ENCODE results near the gene MACO1. TPM values are rescaled to one million over a fixed set of nuclear protein-coding genes. Genes with fewer than 3 reads are reported as not detected.

Gene MACO1
- total and polyA plus RNA-seq, 9 of the 15 experiments (the other 6 are each of a cell fraction or from before 2014, with no cell fraction given) = 4.6 to 28.4 (median 21.7) TPM

DNA sequence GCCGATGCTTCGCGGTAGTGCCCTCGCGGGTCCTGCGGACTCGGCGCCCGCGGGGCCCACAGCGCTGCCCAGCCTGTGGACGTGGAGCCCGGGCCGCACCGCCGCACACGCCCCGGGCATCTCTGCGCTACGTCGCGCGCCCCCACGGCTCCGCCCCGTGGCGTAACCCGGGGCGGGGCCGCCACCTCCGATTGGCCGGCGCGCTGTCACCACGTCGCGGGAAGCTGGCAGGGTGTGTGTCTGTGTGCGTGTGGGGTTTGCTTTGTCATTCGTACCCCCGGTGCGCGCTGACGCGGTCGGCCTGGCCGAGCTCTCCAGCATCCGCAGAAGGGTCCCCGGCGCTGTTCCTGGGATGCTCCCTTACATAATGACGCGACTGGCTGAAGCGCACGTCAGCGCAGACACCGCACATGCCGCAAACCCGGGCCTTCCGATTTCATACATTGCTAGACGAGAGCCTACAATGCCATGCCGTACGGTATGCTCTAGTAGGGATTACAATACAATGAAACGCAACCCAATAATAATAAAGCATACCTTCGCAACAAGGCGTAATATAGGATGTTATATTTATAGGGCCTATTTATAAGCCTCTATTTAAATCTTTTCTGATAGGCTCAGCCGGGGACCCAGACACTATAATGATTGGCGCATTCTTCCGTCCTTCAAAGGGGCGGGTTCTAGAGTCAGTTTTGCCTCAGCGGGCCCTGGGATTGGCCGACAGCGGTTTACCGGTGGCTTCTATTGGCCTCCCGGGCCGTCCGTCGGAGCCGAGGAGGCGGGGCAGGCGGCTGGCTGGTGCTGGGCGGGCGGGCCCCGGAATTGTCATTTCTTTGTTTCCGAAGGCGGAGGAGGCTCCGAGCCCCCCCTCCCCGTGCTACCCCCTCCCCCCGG is at the start of gene MACO1 (continued):
- TF ChIP-seq, protein P1, sequence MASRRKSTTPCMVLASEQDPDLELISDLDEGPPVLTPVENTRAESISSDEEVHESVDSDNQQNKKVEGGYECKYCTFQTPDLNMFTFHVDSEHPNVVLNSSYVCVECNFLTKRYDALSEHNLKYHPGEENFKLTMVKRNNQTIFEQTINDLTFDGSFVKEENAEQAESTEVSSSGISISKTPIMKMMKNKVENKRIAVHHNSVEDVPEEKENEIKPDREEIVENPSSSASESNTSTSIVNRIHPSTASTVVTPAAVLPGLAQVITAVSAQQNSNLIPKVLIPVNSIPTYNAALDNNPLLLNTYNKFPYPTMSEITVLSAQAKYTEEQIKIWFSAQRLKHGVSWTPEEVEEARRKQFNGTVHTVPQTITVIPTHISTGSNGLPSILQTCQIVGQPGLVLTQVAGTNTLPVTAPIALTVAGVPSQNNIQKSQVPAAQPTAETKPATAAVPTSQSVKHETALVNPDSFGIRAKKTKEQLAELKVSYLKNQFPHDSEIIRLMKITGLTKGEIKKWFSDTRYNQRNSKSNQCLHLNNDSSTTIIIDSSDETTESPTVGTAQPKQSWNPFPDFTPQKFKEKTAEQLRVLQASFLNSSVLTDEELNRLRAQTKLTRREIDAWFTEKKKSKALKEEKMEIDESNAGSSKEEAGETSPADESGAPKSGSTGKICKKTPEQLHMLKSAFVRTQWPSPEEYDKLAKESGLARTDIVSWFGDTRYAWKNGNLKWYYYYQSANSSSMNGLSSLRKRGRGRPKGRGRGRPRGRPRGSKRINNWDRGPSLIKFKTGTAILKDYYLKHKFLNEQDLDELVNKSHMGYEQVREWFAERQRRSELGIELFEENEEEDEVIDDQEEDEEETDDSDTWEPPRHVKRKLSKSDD (conservative IDR thresholded peaks at IDR 0.05; ENCODE audit: low read length) = no peak
- TF ChIP-seq KLF16 (IDR thresholded peaks at IDR 0.05) (no peak), MED1 (CRISPR knock-in tag; IDR thresholded peaks at IDR 0.05; ENCODE audit: borderline replicate concordance) (0 out of 2 replicates have a peak, but pooled peaks have one; percentile 72), ZNF699 (CRISPR knock-in tag; IDR thresholded peaks at IDR 0.05; ENCODE audit: insufficient replicate concordance) (no peak), GTF3C2 (IDR thresholded peaks at IDR 0.05; ENCODE audit: borderline replicate concordance, extremely low read depth, insufficient read length) (no peak), NFATC3 (IDR thresholded peaks at IDR 0.05) (no peak), HDAC6 (IDR thresholded peaks at IDR 0.05; ENCODE audit: low read depth, low read length) (no peak), ZC3H8 (IDR thresholded peaks at IDR 0.05) (no peak), DLX4 (CRISPR knock-in tag; IDR thresholded peaks at IDR 0.05) (no peak), KAT2B (IDR thresholded peaks at IDR 0.05; ENCODE audit: low read depth, low read length) (no peak), HNRNPK (IDR thresholded peaks at IDR 0.05; ENCODE audit: low read depth, low read length, poor library complexity, severe bottlenecking) (no peak), GABPB1 (CRISPR knock-in tag; IDR thresholded peaks at IDR 0.05) (peak; percentile 85), POU5F1 (IDR thresholded peaks at IDR 0.05; ENCODE audit: borderline replicate concordance, low read depth, low read length, partially characterized antibody) (no peak), ZNF197 (CRISPR knock-in tag; IDR thresholded peaks at IDR 0.05; ENCODE audit: low read depth) (no peak), CREB1 (IDR thresholded peaks at IDR 0.05) (peak; percentile 80; the same call in 1 of the 2 replicates), CREB1 (CRISPR knock-in tag; IDR thresholded peaks at IDR 0.05) (peak; percentile 89), PHF21A (IDR thresholded peaks at IDR 0.05; ENCODE audit: borderline replicate concordance, low read depth) (peak; percentile 99), HDAC8 (tag; IDR thresholded peaks at IDR 0.05) (no peak; the same call in 1 of the 2 replicates), ZNF311 (CRISPR knock-in tag; IDR thresholded peaks at IDR 0.05) (no peak)
- TF ChIP-seq, protein P2, sequence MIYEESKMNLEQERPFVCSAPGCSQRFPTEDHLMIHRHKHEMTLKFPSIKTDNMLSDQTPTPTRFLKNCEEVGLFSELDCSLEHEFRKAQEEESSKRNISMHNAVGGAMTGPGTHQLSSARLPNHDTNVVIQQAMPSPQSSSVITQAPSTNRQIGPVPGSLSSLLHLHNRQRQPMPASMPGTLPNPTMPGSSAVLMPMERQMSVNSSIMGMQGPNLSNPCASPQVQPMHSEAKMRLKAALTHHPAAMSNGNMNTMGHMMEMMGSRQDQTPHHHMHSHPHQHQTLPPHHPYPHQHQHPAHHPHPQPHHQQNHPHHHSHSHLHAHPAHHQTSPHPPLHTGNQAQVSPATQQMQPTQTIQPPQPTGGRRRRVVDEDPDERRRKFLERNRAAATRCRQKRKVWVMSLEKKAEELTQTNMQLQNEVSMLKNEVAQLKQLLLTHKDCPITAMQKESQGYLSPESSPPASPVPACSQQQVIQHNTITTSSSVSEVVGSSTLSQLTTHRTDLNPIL (CRISPR knock-in tag; IDR thresholded peaks at IDR 0.05) = no peak

All from K562 (cell line).